ENCODE data around the gene MAB21L3.
"Not testable (repeated sequence)": the region's sequence is repeated elsewhere in the genome, so short reads cannot be mapped to it uniquely, and the experiment has no call there.

MAB21L3 gene

DNA sequence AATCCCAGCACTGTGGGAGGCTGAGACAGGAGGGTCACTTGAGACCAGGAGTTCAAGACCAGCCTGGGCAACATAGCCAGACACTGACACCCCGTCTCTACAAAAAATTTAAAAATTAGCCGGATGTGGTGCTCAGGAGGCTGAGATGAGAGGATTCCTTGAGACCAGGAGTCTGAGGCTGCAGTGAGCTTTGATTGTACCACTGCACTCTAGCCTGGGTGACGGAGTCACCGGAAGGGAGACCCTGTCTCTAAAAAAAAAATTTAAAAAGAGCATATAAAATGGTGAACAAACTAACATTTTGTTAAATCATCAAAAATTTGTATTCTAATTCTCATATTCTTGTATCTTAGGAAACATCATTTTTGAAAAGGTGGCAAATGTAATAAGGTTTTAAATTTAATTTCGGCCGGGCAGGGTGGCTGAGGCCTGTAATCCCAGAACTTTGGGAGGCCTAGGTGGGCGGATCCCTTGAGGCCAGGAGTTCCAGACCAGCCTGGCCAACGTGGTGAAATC lies 27.1 kb downstream of the MAB21L3 start:
- H3K4me1 ChIP-seq (ENCODE audit: insufficient read depth, insufficient read length), result no peaks in the 10 kb centered on the region
- H3K4me3 ChIP-seq (ENCODE audit: insufficient read length, low read depth), result no peak overlapping the region
- TF ChIP-seq YY1 (IDR thresholded peaks at IDR 0.05; ENCODE audit: insufficient read depth, insufficient read length) (no peak), ZNF274 (IDR thresholded peaks at IDR 0.05; ENCODE audit: low read depth, low read length) (no peak), SUZ12 (IDR thresholded peaks at IDR 0.05; ENCODE audit: extremely low read depth, insufficient read depth, insufficient read length) (no peak)
- peaks cover 1% of the 10 kb centered on the region; the same call in 1 of the 2 replicates for H3K9me3 ChIP-seq (ENCODE audit: insufficient read depth, low read length)
- no peaks in the 10 kb centered on the region for H3K36me3 ChIP-seq (ENCODE audit: insufficient read depth, insufficient read length, low read length)
- no peak overlapping the region for H3K9ac ChIP-seq (ENCODE audit: insufficient read length, low read depth)
- no peaks in the 10 kb centered on the region for H3K27me3 ChIP-seq (ENCODE audit: insufficient read depth, insufficient read length)
- no peak for DNase-seq (ENCODE audit: low read depth, low spot score)

DNA sequence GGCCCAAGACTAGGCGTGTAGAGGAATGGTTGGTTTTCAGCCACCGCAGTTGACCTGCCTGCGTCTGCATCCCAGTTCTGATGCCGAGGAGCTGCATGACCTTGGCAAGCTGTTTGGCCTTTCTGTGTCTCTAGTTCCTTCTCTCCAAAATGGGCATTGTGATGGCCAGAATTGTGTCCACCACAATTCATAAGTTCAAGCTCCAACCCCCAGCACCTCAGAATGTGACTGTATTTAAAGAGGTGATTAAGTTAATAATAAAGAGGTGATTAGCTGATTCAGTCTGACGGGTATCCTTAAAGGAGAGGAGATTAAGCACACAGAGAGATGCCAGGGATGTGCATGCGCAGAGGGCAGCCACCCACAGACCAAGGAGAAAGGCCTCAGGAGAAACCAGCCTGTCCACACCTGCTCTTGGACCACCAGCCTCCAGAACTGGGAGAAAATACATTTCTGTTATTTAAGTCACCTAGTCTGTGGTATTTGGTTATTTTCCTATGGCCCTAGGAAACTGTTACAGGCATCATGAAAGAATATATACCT lies 28.5 kb downstream of the MAB21L3 start:
- Histone ChIP-seq H3K27me3 (ENCODE audit: insufficient read depth, insufficient read length) (no peaks in the 10 kb centered on the region), H3K9me3 (ENCODE audit: insufficient read depth, low read length) (peaks cover 14% of the 10 kb centered on the region), H3K4me1 (ENCODE audit: insufficient read depth, insufficient read length) (no peaks in the 10 kb centered on the region), H3K4me3 (ENCODE audit: insufficient read length, low read depth) (no peak overlapping the region), H3K36me3 (ENCODE audit: insufficient read depth, insufficient read length, low read length) (no peaks in the 10 kb centered on the region), H3K9ac (ENCODE audit: insufficient read length, low read depth) (no peak overlapping the region)
- TF ChIP-seq ZNF274 (IDR thresholded peaks at IDR 0.05; ENCODE audit: low read depth, low read length), result no peak
- DNase-seq (ENCODE audit: low read depth, low spot score), result no peak

DNA sequence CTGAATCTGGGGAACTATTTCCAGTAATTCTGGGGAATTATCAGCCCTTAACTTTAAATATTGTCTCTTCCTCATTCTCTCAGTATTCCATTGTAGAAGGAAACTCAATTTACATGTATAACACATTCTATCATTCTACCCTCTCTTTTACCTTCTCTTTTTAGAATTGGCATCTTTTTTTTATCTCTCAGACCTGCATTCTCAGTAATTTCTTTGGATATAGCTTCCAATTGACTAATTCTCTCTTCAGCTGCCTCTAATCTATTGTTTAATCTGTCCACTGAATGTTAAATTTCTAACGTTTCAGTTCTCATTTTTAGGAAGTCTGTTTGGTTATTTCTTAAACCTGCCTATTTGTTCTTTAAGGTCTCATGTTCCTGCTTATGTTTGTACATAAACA lies 33.0 kb downstream of the MAB21L3 start:
- peaks cover 30% of the 10 kb centered on the region for H3K9me3 ChIP-seq (ENCODE audit: insufficient read depth, low read length)
- H3K27me3 ChIP-seq (ENCODE audit: insufficient read depth, insufficient read length), result no peaks in the 10 kb centered on the region
- H3K4me1 ChIP-seq (ENCODE audit: insufficient read depth, insufficient read length), result no peaks in the 10 kb centered on the region
- no peaks in the 10 kb centered on the region for H3K36me3 ChIP-seq (ENCODE audit: insufficient read depth, insufficient read length, low read length)
- no peak for TF ChIP-seq SUZ12 (IDR thresholded peaks at IDR 0.05; ENCODE audit: extremely low read depth, insufficient read depth, insufficient read length)
- TF ChIP-seq YY1 (IDR thresholded peaks at IDR 0.05; ENCODE audit: insufficient read depth, insufficient read length), result no peak
- TF ChIP-seq ZNF274 (IDR thresholded peaks at IDR 0.05; ENCODE audit: low read depth, low read length), result no peak
- H3K4me3 ChIP-seq (ENCODE audit: insufficient read length, low read depth), result no peak overlapping the region
- no peak overlapping the region for H3K9ac ChIP-seq (ENCODE audit: insufficient read length, low read depth)
- DNase-seq (ENCODE audit: low read depth, low spot score), result no peak

DNA sequence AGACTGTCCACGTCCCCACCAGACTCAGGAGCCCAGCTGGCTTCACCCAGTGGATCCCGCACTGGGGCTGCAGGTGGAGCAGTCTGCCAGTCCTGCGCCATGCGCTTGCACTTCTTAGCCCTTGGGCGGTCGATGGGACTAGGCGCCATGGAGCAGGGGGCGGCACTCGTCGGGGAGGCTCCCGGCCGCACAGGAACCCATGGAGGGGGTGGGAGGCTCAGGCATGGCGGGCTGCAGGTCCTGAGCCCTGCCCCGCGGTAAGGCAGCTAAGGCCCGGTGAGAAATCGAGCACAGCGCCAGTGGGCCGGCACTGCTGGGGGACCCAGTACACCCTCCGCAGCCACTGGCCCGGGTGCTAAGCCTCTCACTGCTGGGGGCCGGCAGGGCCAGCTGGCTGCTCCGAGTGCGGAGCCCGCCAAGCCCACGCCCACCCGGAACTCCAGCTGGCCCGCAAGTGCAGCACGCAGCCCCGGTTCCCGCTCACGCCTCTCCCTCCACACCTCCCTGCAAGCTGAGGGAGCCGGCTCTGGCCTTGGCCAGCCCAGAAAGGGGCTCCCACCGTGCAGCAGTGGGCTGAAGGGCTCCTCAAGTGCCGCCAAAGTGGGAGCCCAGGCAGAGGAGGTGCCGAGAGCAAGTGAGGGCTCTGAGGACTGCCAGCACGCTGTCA lies 35.4 kb downstream of the MAB21L3 start:
- DNase-seq (ENCODE audit: low read depth, low spot score); H3K4me1 ChIP-seq (ENCODE audit: insufficient read depth, insufficient read length); H3K4me3 ChIP-seq (ENCODE audit: insufficient read length, low read depth); H3K9ac ChIP-seq (ENCODE audit: insufficient read length, low read depth); H3K27me3 ChIP-seq (ENCODE audit: insufficient read depth, insufficient read length); H3K36me3 ChIP-seq (ENCODE audit: insufficient read depth, insufficient read length, low read length): not testable (repeated sequence)
- H3K9me3 ChIP-seq (ENCODE audit: insufficient read depth, low read length), result peaks cover 30% of the 10 kb centered on the region

DNA sequence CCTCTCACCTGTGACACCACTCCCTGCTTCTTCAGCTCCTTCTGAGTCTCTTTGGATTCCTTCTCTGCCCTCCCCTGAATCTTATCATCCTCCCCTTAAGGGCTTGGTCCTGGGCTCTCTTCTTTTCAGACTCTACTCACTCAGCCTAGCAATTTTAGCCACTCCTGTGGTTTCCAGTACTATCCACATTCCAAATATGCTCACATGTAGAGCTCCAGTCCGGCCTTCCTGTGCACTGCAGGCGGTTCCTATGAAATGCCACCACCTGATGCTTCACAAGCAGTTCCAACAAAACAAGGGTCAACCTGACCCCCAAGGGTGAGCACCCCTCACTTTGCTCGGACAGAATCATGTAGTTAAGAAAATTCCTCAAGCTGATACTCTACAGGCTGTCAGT lies 35.9 kb downstream of the MAB21L3 start:
- peaks cover 30% of the 10 kb centered on the region for H3K9me3 ChIP-seq (ENCODE audit: insufficient read depth, low read length)
- DNase-seq (ENCODE audit: low read depth, low spot score), result no peak
- H3K4me3 ChIP-seq (ENCODE audit: insufficient read length, low read depth), result no peak overlapping the region
- H3K36me3 ChIP-seq (ENCODE audit: insufficient read depth, insufficient read length, low read length), result no peaks in the 10 kb centered on the region
- H3K27me3 ChIP-seq (ENCODE audit: insufficient read depth, insufficient read length), result peaks cover 10% of the 10 kb centered on the region
- no peak for TF ChIP-seq YY1 (IDR thresholded peaks at IDR 0.05; ENCODE audit: insufficient read depth, insufficient read length)
- no peak for TF ChIP-seq ZNF274 (IDR thresholded peaks at IDR 0.05; ENCODE audit: low read depth, low read length)
- no peak for TF ChIP-seq SUZ12 (IDR thresholded peaks at IDR 0.05; ENCODE audit: extremely low read depth, insufficient read depth, insufficient read length)
- no peaks in the 10 kb centered on the region for H3K4me1 ChIP-seq (ENCODE audit: insufficient read depth, insufficient read length)
- H3K9ac ChIP-seq (ENCODE audit: insufficient read length, low read depth), result no peak overlapping the region

DNA sequence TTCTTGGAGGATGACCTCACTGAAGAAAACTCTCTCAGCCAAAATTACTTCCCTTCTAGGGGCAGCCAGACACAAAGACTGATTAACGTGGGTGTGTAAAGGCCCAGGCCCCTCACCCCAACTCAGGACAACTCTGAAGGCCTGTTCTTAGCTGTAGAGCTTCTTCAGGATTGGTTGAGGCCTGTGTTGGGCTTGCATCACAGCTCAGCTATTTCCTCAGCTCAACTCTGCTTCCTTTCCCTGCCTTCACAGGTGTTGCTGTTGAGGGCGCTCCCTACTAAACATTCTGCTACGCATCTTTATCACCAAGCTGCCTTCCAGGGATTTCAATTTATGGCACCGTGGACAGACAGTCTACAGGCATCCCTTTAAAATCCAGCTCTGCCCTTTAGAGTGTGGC lies 36.8 kb downstream of the MAB21L3 start:
- TF ChIP-seq YY1 (IDR thresholded peaks at IDR 0.05; ENCODE audit: insufficient read depth, insufficient read length) (no peak), ZNF274 (IDR thresholded peaks at IDR 0.05; ENCODE audit: low read depth, low read length) (no peak), SUZ12 (IDR thresholded peaks at IDR 0.05; ENCODE audit: extremely low read depth, insufficient read depth, insufficient read length) (no peak)
- Histone ChIP-seq H3K27me3 (ENCODE audit: insufficient read depth, insufficient read length) (peaks cover 10% of the 10 kb centered on the region), H3K4me1 (ENCODE audit: insufficient read depth, insufficient read length) (no peaks in the 10 kb centered on the region), H3K4me3 (ENCODE audit: insufficient read length, low read depth) (no peak overlapping the region), H3K9ac (ENCODE audit: insufficient read length, low read depth) (no peak overlapping the region), H3K9me3 (ENCODE audit: insufficient read depth, low read length) (peaks cover 30% of the 10 kb centered on the region), H3K36me3 (ENCODE audit: insufficient read depth, insufficient read length, low read length) (no peaks in the 10 kb centered on the region)
- peak; percentile 47 for DNase-seq (ENCODE audit: low read depth, low spot score)

DNA sequence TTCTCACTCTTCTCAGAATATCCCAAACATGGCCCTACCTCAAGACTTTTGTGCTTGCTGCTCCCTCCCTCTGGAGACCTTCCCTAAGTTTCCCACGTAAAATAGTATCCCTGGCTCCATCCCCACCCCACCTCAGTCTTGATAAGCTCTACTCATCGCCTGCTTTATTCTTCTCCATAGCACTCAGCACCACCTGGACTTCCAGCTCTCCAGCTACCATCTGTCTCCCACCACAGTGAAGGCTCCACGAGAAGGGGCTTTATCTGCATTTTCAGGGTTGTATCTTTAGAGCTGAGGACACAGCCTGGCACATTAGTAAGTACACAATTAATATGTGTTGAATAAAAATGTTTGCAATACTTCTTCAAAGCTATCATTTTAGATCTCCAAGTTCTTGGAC lies 37.8 kb downstream of the MAB21L3 start:
- Histone ChIP-seq H3K4me3 (ENCODE audit: insufficient read length, low read depth) (no peak overlapping the region), H3K27me3 (ENCODE audit: insufficient read depth, insufficient read length) (peaks cover 10% of the 10 kb centered on the region), H3K4me1 (ENCODE audit: insufficient read depth, insufficient read length) (no peaks in the 10 kb centered on the region), H3K36me3 (ENCODE audit: insufficient read depth, insufficient read length, low read length) (no peaks in the 10 kb centered on the region), H3K9ac (ENCODE audit: insufficient read length, low read depth) (no peak overlapping the region), H3K9me3 (ENCODE audit: insufficient read depth, low read length) (peaks cover 22% of the 10 kb centered on the region)
- TF ChIP-seq YY1 (IDR thresholded peaks at IDR 0.05; ENCODE audit: insufficient read depth, insufficient read length), result no peak
- no peak for TF ChIP-seq ZNF274 (IDR thresholded peaks at IDR 0.05; ENCODE audit: low read depth, low read length)
- no peak for TF ChIP-seq SUZ12 (IDR thresholded peaks at IDR 0.05; ENCODE audit: extremely low read depth, insufficient read depth, insufficient read length)
- no peak for DNase-seq (ENCODE audit: low read depth, low spot score)
